HG03060 (cell line): ENCODE results near the gene CRCP.

Experiments
- ATAC-seq: cut with Tn5 transposase; IDR thresholded peaks from one replicate; pipeline ENCODE4 v1.9.1; 2021; ENCODE audit warnings: low read depth, moderate number of reproducible peaks; ENCODE audit not compliant: unreplicated experiment

Gene CRCP

GRCh38 chr7:66186991-66187390 lies 72.3 kb downstream of the CRCP start:
- ATAC-seq: no peak

- no peak for ATAC-seq
Observed at GRCh38 chr7:66187905-66188304, 73.3 kb downstream of the CRCP start.

GRCh38 chr7:66188645-66189044 lies 74.0 kb downstream of the CRCP start:
- ATAC-seq: no peak

- no peak for ATAC-seq
Observed at GRCh38 chr7:66189695-66190503, 75.3 kb downstream of the CRCP start.

GRCh38 chr7:66190504-66190857 lies 75.8 kb downstream of the CRCP start:
- no peak for ATAC-seq

GRCh38 chr7:66193146-66193725 lies 78.6 kb downstream of the CRCP start:
- no peak for ATAC-seq

- ATAC-seq: no peak
Observed at GRCh38 chr7:66198469-66198868, 83.8 kb downstream of the CRCP start.

- no peak for ATAC-seq
Observed at GRCh38 chr7:66198956-66199355, 84.3 kb downstream of the CRCP start.

- ATAC-seq: no peak
Observed at GRCh38 chr7:66202441-66202840, 87.8 kb downstream of the CRCP start.
